Measurements from ENCODE around the gene FRG2B. TPM values are rescaled to one million over a fixed set of nuclear protein-coding genes. Genes with fewer than 3 reads are reported as not detected.
"Not testable (repeated sequence)": the region's sequence is repeated elsewhere in the genome, so short reads cannot be mapped to it uniquely, and the experiment has no call there.

Gene FRG2B
- total RNA-seq (2021; fragmentation: NEBNext Ultra II Directional; extraction: Animal tissue kit (Norgen Biotek cat#: 25700)), result not detected
- long read RNA-seq, result 0 reads

DNA sequence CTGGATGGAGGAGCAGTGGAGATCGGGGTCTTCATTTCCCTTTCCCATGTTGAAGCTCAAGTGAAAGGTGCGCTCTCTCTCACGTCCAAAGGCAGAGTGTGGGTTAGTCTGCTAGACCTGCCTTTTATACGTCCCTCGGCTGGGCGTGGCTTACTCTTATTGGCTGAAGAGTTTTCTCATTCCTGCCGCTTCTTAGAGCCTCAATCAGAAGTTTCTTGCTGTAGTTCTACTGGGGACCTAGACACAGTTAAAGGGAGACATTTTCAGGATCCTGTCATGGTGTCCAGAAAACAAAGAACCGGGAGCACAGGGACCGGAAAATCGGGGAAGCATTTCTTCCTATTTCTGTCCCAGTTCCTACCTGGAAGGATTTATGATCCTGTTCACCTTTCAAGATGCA lies at the start of gene FRG2B:
Gene FRG2B, minus strand, starts transcription at position 101 of the 400 bp plus-strand sequence. Its CDS starts 53 bp downstream, at position 48.
- H3K4me3 Mint-ChIP-seq; DNase-seq; H3K27ac Mint-ChIP-seq; H3K27me3 Mint-ChIP-seq (ENCODE audit: insufficient read depth); H3K9me3 Mint-ChIP-seq; H3K36me3 Mint-ChIP-seq (ENCODE audit: low read depth); H3K4me1 Mint-ChIP-seq (ENCODE audit: low read depth): not testable (repeated sequence)

DNA sequence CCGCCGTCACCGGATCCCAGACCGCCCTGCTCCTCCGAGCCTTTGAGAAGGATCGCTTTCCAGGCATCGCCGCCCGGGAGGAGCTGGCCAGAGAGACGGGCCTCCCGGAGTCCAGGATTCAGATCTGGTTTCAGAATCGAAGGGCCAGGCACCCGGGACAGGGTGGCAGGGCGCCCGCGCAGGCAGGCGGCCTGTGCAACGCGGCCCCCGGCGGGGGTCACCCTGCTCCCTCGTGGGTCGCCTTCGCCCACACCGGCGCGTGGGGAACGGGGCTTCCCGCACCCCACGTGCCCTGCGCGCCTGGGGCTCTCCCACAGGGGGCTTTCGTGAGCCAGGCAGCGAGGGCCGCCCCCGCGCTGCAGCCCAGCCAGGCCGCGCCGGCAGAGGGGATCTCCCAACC lies 40.9 kb upstream of the FRG2B start:
- not testable (repeated sequence) for H3K36me3 Mint-ChIP-seq (ENCODE audit: low read depth); DNase-seq; H3K4me1 Mint-ChIP-seq (ENCODE audit: low read depth); H3K27me3 Mint-ChIP-seq (ENCODE audit: insufficient read depth); H3K4me3 Mint-ChIP-seq; H3K27ac Mint-ChIP-seq; H3K9me3 Mint-ChIP-seq

DNA sequence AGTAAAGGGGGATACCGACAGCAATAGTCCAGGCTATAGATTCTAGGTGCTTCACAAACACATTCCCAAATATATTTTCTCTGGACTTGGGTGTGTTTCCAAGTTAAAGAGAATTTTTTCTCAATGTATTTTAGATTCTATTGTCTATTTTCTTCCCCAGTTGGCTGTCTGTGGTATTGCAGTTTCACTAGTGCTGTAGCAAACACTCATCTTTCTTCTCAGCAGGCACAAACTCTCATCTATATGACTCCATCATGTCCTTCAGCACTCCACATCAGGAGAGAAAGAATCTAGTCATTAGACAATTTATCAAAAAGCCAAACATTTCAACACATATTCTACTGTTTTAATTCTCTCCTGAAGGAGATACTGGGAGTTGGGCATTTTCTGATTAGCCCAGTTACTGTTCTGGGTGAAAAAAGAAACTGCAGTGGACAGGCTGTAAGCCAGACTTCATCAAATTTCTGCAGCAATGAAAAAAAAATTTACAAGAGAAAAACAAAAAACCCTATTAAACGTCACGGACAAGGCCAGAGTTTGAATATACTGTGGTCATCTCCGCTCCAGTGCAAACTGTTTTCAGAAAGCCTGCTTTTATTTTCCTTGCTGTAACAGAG lies 37.1 kb upstream of the FRG2B start:
- not testable (repeated sequence) for H3K27me3 Mint-ChIP-seq (ENCODE audit: insufficient read depth)

DNA sequence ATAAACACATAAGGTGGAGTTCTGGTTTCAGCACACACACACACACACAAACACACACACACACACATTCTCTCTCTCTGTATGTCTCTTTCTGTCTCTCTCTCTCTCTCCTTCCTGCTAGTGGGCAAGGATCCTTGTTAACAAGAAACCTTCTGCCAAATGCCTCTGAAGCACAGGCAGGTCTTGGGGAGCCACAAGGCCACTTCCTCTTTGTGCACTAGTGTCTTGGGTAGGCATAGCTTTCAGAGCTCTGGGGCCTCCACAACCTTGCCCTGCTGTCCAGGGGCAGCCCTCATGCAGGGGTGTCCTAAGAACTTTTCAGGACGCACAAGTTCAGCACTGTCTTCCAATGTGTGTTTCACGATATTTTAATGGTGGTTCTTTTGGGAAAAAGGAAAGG lies 34.5 kb upstream of the FRG2B start:
- H3K27ac Mint-ChIP-seq; H3K27me3 Mint-ChIP-seq (ENCODE audit: insufficient read depth); H3K36me3 Mint-ChIP-seq (ENCODE audit: low read depth); H3K9me3 Mint-ChIP-seq; DNase-seq; H3K4me3 Mint-ChIP-seq; H3K4me1 Mint-ChIP-seq (ENCODE audit: low read depth): not testable (repeated sequence)

More for the DNA sequence above, 37.1 kb upstream of the FRG2B start:
- TF ChIP-seq, protein P1, sequence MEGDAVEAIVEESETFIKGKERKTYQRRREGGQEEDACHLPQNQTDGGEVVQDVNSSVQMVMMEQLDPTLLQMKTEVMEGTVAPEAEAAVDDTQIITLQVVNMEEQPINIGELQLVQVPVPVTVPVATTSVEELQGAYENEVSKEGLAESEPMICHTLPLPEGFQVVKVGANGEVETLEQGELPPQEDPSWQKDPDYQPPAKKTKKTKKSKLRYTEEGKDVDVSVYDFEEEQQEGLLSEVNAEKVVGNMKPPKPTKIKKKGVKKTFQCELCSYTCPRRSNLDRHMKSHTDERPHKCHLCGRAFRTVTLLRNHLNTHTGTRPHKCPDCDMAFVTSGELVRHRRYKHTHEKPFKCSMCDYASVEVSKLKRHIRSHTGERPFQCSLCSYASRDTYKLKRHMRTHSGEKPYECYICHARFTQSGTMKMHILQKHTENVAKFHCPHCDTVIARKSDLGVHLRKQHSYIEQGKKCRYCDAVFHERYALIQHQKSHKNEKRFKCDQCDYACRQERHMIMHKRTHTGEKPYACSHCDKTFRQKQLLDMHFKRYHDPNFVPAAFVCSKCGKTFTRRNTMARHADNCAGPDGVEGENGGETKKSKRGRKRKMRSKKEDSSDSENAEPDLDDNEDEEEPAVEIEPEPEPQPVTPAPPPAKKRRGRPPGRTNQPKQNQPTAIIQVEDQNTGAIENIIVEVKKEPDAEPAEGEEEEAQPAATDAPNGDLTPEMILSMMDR (IDR thresholded peaks at IDR 0.05), result peak; percentile 28
- not testable (repeated sequence) for H3K4me3 Mint-ChIP-seq; H3K4me1 Mint-ChIP-seq (ENCODE audit: low read depth); H3K27ac Mint-ChIP-seq; H3K36me3 Mint-ChIP-seq (ENCODE audit: low read depth); H3K9me3 Mint-ChIP-seq; DNase-seq

DNA sequence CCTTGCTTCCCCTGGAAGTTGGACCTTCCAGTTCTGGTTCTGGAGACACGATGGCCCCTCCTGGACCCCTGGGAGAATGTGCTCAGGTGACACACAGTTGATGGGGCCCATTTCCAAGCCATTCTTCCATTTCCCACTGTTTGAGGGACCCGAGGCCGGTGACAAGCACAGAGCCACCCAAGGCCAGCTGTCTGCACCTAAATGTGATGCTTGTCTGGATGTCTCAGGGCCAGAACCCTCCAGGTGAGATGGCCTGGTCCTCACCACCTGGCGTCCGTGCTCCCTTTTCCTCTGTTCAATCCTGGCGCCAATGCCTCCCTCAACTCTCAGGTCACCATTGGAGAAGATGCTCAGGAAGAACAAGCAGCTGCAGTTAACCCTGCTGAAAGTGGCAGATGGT lies 33.9 kb upstream of the FRG2B start:
- H3K27me3 Mint-ChIP-seq (ENCODE audit: insufficient read depth); H3K27ac Mint-ChIP-seq; H3K4me1 Mint-ChIP-seq (ENCODE audit: low read depth); H3K36me3 Mint-ChIP-seq (ENCODE audit: low read depth); DNase-seq; H3K9me3 Mint-ChIP-seq; H3K4me3 Mint-ChIP-seq: not testable (repeated sequence)

DNA sequence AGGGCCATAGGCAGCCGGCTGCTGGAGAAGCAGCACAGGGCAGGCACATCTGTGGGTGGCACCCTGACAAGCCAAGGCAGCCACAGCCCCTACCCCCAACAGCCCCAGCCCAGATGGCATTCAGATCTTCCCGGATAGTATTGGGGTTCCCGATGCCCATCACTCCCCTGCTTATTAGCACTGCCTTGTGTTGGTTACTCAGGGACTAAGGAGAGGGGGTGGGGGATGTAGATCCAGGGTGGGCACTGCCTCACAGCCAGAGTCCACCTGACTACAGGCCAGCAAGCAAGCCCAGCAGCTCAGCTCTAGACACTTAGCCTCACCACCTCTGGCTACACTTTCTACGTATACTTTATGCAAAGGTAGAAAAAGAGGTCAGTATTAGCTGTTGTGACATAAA lies 30.7 kb upstream of the FRG2B start:
- H3K36me3 Mint-ChIP-seq (ENCODE audit: low read depth), result not testable (repeated sequence)

DNA sequence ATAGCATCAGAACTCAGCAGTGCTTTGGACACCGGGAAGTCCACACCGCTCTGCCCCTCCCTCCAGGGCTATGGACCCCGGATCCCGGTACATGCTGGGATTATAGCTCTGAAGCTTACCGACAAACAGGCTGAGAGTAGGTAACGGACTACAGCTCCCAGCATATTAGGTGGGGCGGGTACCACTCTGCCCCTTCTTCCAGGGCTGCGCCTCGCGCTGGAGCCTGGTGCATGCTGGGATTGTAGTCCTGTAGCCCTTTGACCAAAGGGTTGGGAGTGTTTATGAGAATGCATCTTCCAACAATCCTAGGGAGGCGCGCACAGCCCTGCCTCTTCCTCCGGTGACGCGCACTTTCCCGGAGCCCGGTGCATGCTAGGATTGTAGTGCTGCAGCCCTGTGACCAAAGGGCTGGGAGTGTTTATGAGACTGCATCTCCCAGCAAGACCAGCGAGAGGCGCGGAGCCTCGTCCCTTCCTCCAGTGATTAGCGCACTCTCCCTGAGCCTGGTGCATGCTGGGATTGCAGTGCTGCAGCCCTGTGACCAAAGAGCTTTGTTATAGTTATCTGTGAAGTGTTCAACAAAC lies 22.4 kb upstream of the FRG2B start:
- H3K4me1 Mint-ChIP-seq (ENCODE audit: low read depth); H3K4me3 Mint-ChIP-seq; H3K36me3 Mint-ChIP-seq (ENCODE audit: low read depth); H3K9me3 Mint-ChIP-seq; H3K27me3 Mint-ChIP-seq (ENCODE audit: insufficient read depth); H3K27ac Mint-ChIP-seq: not testable (repeated sequence)
- peak; percentile 9 for DNase-seq

More for the DNA sequence above, 30.7 kb upstream of the FRG2B start:
- not testable (repeated sequence) for H3K9me3 Mint-ChIP-seq; H3K27me3 Mint-ChIP-seq (ENCODE audit: insufficient read depth); H3K4me1 Mint-ChIP-seq (ENCODE audit: low read depth); H3K4me3 Mint-ChIP-seq; DNase-seq; H3K27ac Mint-ChIP-seq

DNA sequence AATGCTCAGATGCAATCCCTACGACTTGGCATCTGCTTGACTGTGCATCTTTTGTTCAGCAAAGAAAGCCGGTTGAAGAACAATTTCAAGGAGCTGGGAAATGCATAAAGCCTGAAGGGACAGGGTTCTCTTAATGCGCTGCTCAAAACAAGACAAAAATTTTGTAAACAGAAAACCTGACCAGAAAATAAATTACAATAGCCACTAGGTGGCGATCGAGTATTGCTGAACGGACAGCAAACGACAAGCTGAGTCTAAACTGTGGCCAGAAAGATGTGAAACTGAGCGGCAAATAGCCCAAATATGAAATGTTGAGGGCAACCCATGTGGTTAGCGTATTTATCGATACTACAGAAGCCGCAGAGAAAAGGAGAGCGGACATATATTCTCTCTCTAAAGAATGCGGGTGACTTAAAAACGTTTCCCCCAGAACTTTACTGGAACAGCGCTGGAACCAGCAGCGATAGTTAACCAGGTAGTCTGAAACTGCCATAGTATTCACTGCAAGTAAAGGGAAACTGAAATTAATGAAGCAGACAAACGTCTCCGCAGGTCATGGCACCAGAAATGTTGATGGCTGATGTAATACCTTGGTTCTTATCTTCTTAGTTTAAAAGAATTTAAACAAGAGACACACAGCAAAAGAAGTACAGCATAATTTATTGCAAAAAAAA lies 20.6 kb upstream of the FRG2B start:
- not testable (repeated sequence) for H3K4me1 Mint-ChIP-seq (ENCODE audit: low read depth); H3K27me3 Mint-ChIP-seq (ENCODE audit: insufficient read depth); H3K9me3 Mint-ChIP-seq; H3K36me3 Mint-ChIP-seq (ENCODE audit: low read depth); H3K27ac Mint-ChIP-seq; DNase-seq; H3K4me3 Mint-ChIP-seq
- TF ChIP-seq, protein P1 (IDR thresholded peaks at IDR 0.05), result peak; percentile 69

DNA sequence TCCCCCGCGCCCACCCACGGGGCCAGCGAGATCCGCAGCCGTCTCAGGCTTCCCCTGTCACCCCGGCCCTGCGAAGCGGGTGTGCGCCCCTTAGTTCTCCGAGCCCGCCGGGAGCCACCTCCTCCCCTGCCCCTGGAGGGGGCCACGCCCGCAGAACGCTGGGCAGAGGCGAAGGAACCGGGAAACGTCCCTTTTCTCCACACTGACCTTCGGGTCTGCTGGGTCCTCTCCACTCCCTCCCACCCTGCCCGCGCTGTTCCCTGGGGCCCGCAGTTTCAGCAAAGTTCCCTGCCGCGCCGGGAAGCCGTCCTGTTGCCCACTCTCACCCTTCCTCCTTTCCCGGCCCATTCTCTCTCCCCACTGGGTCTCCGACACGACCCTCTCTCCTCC lies 11.2 kb upstream of the FRG2B start:
- not testable (repeated sequence) for H3K27me3 Mint-ChIP-seq (ENCODE audit: insufficient read depth); H3K4me3 Mint-ChIP-seq; H3K27ac Mint-ChIP-seq; H3K36me3 Mint-ChIP-seq (ENCODE audit: low read depth); DNase-seq; H3K4me1 Mint-ChIP-seq (ENCODE audit: low read depth); H3K9me3 Mint-ChIP-seq

Measured in HFFc6 (cell line).